Raji (cell line): Measurements from ENCODE around the gene CXCL12.

Experiments
- POLR2A ChIP-seq: IDR thresholded peaks from 2 replicates; pipeline ENCODE4 v1.6.1; 2011; ENCODE audit warnings: low read depth, low read length, control low read depth; ENCODE audit not compliant: insufficient read depth

The CXCL12 gene

DNA sequence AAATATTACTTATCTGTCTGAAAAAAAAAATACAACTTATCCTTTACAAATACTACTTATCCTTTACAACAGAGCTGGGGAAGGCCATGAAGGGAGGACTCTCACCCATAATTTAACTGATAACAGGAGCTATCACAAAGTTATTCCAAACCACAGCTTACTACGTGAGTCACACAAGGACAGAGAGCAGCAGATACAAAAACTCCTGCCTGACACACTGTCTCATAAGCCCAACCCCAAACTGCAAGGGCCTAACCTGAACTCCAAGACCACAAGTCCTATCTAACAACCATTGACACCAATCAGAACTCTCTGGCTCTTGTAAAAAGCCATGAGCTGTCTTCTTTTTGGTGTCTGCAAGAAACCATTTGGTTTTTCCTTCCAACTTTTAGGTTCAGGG, 28.5 kb upstream of the CXCL12 start:
- no peak for TF ChIP-seq POLR2A

DNA sequence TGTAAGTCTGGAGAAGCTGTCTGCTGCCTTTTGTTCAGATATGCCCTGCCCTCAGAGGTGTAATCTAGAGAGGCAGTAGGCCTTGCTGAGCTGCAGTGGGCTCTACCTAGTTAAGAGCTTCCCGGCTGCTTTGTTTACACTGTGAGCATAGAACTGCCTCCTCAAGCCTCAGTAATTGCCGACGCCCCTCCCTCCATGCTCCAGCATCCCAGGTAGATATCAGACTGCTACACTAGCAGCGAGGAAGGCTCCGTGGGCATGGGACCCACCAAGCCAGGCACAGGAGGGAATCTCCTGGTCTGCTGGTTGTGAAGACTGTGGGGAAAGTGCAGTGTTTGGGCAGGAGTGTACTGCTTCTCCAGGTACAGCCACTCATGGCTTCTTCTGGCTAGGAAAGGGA, 26.4 kb upstream of the CXCL12 start:
- no peak for TF ChIP-seq POLR2A

DNA sequence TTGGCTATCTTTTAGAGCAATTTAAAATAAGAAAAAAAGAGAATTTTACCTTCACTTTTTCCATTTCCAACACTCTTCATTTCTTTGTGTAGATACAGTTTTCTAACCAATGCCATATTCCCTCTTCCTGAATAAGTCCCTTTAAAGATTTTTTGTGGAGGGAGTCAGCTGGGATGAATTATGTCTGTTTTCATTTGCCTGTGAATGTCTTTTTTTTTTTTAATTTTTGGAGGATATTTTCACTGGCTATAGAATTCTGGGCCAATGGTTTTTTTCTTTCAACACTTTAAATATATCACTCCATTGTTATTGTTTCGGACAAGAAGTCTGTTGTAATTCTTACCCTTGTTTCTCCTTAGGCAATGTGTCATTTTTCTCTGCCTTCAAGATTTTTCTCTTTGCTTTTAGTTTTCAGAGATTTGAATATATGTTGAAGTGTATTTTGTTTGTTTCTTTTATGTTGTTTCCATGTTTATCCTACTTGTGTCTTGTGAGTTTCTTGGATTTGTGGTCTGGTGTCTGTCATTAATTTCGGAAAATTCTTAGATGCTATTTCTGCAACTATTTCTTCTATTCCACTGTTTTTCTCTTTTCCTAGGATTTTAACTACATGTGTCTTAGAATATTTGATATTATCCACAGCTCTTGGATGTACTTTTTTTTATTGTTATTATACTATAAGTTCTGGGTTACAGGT, 20.0 kb upstream of the CXCL12 start:
- no peak for TF ChIP-seq POLR2A

DNA sequence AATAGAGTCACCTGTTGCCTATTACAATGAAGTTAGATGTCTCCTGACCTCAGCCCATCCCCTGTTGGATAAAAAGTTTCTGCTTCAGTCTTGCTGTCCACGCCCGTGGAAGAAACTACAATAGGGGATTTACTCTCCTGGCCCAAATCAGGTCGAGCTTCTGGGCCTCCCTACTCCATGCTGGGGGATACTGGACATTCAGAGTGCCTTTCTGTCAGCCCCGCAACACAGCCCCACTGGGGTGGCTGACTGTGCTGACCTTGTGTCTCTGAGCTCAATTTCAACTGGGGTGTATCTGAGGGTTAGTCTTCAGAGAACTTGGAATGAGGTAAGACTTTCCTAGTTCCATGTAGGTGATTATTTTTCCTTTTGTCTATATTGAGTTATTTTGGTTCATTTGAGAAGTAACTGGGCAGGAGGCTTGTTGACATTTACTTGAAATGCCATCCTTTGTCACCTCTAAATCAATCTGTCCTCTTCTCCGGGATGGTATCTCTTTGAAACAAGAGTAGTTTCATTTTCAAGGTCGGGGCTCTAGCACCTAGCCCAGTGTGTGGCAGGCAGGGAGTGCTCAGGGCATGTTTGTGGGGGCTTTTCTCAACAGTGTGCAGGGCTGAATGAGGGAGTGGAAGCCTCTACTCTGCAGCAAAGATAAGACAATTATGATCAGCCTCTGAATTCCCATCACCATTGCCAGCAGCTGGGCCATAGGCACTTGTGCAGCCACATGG, 17.7 kb upstream of the CXCL12 start:
- no peak for TF ChIP-seq POLR2A

DNA sequence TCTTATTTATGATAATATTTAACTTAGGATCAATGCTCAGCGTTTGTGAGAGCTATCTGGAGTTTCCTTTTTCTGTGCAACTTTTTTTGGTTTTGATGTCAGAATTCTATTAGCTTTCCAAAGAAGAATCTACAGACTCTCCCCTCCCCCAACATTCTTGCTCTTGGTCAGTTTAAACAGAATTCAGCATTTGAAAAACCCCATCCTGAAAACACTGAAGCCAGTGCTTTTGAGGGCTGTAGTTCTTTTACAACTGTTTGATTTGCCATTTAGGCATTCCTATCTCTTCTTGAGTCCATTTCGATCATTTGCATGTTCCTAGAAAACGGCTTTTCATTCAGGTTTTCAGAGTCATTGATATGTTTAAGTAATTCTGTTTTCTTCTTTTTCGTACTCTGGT, 15.6 kb upstream of the CXCL12 start:
- no peak for TF ChIP-seq POLR2A

DNA sequence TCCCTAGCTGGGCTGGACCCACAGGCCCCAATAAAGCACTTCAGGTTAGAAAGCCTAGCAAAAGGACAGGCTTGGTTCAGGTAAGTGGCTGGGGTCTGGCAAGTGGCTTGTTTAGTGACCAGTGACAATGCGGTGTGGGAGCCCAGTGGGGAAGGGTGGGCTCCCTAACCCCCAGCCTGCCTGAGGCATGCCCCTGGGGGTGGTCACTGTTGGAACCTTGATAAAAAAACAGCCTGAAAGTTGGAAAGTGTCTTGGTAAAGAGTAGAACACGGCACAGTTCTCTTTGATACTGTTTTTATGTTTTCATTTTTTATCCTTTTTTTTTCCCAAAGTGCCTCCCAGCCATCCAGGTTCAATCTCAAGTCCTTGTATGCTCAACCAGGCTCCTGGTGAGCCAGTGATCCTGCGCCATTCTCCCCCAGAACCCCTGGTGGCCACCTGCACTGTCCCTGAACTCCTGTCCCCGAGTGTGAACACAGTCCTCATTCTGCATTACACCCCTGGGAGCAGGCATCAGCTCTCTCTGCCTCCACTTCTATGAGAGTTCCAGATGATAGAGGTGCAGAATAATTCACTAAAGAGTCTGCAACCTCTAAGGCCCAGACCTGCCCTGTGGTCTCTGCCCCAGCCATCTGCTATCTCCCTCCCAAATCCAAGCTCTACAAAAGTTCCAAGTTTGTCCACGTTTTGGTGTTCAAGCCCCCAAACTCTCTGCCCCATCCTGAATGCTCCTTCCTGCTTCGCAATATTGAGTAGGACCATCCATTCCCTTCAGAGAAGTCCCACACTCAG, 15.0 kb upstream of the CXCL12 start:
- no peak for TF ChIP-seq POLR2A

- TF ChIP-seq POLR2A = no peak
These were observed 14.1 kb upstream of the CXCL12 start for GRCh38 chr10:44398747-44399658.

DNA sequence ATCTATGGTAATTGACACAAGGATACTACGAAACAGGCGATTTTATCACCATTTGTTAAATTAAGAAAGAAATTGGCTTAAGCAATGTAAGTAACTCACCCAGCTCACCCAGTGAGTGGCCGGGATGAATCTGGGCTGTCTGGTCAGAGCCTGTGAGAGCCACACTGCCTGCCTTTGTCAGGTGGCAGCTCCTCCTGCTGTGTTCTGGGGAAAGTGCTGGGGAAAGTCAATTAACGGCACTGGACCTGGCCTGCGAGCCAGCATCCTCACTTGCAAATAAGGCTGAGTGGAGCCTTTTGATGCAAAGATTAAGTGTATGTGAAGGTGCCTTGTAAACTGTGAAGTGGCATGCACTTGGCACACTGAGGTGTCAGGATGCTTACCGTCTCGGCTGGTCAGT, 13.4 kb upstream of the CXCL12 start:
- TF ChIP-seq POLR2A = no peak

- no peak for TF ChIP-seq POLR2A
These were observed 12.8 kb upstream of the CXCL12 start for GRCh38 chr10:44397476-44398225.

GRCh38 chr10:44396671-44397191, 11.8 kb upstream of the CXCL12 start:
- no peak for TF ChIP-seq POLR2A

DNA sequence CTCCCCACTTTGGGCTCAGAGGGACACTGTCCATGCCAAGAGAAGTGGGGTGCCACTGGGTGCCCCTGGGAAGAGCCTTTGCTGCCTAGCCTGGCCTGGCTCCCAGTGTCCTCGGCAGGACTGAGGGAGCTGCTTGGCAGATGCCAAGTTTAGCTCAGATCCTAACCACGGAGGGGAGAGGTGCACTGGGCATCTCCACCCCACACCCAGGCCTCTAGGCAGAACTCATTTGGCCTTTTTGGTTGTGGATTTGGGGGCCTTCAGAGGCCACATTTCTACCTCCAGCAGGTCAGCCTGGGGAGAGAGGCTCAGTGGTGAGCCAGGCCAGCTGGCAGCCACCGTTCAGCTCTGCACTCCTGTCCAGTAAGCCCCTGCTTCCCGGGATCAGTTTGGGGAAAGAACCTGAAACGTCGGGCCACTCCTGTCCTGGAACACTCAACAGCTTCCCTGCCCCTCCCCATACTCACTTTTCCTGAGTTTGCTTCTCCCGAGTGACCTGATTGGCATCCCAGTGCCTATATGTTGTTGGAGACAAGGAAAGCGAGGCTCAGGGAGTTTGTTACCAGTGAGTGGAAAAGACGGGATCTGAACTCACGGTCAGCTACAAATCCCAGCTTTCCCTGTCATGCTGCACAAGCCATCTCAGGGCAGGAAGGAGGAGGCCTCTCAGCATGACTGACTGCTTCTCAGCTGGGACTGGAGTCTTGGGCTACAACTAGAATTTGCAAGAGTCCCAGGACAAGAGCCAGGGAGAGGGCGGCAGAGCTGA, 11.2 kb upstream of the CXCL12 start:
- TF ChIP-seq POLR2A = no peak

GRCh38 chr10:44395396-44395795, 10.5 kb upstream of the CXCL12 start:
- no peak for TF ChIP-seq POLR2A

DNA sequence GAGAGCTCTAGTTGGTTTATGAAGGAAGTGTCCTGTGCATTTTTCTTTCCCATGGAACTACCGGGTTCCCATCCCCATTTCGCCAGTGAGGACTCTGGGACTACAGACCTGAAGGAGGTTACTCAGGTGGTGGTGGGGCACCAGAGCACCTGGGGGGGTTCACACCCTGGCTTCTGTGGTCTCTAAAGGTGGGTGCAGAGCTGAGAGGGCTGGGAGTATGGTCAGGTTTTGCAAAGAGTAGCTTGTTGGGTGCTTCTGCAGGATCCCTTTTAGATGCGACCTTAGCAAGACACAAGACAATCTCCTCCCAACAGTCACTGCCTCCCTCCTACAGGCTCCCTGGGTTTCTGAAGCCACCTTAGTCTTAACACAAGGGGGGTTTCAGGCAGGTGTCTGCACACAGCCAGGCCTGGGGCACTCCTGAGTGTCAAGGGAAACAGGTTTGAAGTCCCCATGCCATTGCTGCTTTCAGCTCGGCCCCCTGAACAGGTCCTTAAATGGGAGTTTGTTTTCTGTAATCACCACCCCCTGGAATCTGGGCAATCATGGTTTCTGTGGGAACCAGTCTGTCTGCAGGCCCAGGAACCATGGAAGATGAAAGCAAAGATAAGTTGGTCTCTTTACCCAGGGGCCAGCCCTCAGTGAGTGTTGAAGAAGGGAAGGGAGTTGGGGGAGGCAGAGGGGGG, 9.9 kb upstream of the CXCL12 start:
- TF ChIP-seq POLR2A = no peak
